ENCODE data around the gene MICU2. TPM values are rescaled to one million over a fixed set of nuclear protein-coding genes. Genes with fewer than 3 reads are reported as not detected.

Gene MICU2
- total RNA-seq, 1 donor from 2014 or later, result 61.9 TPM

- H3K4me1 ChIP-seq, result no peaks in the 10 kb centered on the region
- TF ChIP-seq POLR2AphosphoS5 (IDR thresholded peaks at IDR 0.05; ENCODE audit: insufficient read depth in 1 of 2, low read depth in 1 of 2), result no peak
- no peak for TF ChIP-seq POLR2A (IDR thresholded peaks at IDR 0.05)
- TF ChIP-seq, protein P1, sequence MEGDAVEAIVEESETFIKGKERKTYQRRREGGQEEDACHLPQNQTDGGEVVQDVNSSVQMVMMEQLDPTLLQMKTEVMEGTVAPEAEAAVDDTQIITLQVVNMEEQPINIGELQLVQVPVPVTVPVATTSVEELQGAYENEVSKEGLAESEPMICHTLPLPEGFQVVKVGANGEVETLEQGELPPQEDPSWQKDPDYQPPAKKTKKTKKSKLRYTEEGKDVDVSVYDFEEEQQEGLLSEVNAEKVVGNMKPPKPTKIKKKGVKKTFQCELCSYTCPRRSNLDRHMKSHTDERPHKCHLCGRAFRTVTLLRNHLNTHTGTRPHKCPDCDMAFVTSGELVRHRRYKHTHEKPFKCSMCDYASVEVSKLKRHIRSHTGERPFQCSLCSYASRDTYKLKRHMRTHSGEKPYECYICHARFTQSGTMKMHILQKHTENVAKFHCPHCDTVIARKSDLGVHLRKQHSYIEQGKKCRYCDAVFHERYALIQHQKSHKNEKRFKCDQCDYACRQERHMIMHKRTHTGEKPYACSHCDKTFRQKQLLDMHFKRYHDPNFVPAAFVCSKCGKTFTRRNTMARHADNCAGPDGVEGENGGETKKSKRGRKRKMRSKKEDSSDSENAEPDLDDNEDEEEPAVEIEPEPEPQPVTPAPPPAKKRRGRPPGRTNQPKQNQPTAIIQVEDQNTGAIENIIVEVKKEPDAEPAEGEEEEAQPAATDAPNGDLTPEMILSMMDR (IDR thresholded peaks at IDR 0.05), result no peak
- H3K36me3 ChIP-seq, result no peaks in the 10 kb centered on the region
- intact Hi-C loops (cut with DNase I), result no loop called here
- no peak overlapping the region for H3K4me3 ChIP-seq
- DNase-seq (ENCODE audit: extremely low spot score in 2 of 2), result no peak
- H3K27me3 ChIP-seq, result no peaks in the 10 kb centered on the region
- no peaks in the 10 kb centered on the region for H3K9me3 ChIP-seq
- no peak overlapping the region for H3K27ac ChIP-seq
Observed at GRCh38 chr13:21619633-21620220, 15.8 kb upstream of the MICU2 start.

DNA sequence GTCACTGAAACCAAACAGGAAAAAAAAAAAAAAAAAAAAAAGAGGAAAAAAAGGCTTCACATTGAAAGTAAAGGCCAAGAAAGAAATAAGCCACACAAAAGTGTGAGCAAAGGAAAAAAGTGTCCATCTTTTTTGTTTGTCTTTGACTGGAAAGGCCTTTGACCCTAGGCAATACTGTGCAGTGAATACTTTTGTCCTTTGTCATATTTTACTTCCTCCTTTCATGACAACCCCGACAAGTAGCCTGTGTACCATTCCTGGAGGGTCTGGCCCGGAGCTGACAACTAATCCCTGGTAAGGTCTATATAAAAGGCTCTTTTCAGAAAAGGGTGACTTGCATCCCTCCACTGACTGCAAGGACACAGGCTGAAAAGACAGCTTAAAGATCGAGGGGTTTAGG lies 12.9 kb upstream of the MICU2 start:
- Histone ChIP-seq H3K27ac (no peak overlapping the region), H3K27me3 (no peaks in the 10 kb centered on the region), H3K4me1 (no peaks in the 10 kb centered on the region), H3K36me3 (no peaks in the 10 kb centered on the region), H3K4me3 (no peak overlapping the region), H3K9me3 (no peaks in the 10 kb centered on the region)
- intact Hi-C loops (cut with DNase I), result no loop called here
- no peak for DNase-seq (ENCODE audit: extremely low spot score in 2 of 2)
- TF ChIP-seq, protein P1 (IDR thresholded peaks at IDR 0.05), result no peak
- TF ChIP-seq POLR2A (IDR thresholded peaks at IDR 0.05) (no peak), POLR2AphosphoS5 (IDR thresholded peaks at IDR 0.05; ENCODE audit: insufficient read depth in 1 of 2, low read depth in 1 of 2) (no peak)

- TF ChIP-seq, protein P1 (IDR thresholded peaks at IDR 0.05), result no peak
- TF ChIP-seq POLR2AphosphoS5 (IDR thresholded peaks at IDR 0.05; ENCODE audit: insufficient read depth in 1 of 2, low read depth in 1 of 2) (no peak), POLR2A (IDR thresholded peaks at IDR 0.05) (no peak)
- H3K4me1 ChIP-seq, result no peaks in the 10 kb centered on the region
- H3K4me3 ChIP-seq, result no peak overlapping the region
- H3K36me3 ChIP-seq, result no peaks in the 10 kb centered on the region
- H3K9me3 ChIP-seq, result no peaks in the 10 kb centered on the region
- H3K27ac ChIP-seq, result no peak overlapping the region
- intact Hi-C loops (cut with DNase I), result no loop called here
- H3K27me3 ChIP-seq, result no peaks in the 10 kb centered on the region
- DNase-seq (ENCODE audit: extremely low spot score in 2 of 2), result no peak
Observed at GRCh38 chr13:21616205-21616866, 12.4 kb upstream of the MICU2 start.

DNA sequence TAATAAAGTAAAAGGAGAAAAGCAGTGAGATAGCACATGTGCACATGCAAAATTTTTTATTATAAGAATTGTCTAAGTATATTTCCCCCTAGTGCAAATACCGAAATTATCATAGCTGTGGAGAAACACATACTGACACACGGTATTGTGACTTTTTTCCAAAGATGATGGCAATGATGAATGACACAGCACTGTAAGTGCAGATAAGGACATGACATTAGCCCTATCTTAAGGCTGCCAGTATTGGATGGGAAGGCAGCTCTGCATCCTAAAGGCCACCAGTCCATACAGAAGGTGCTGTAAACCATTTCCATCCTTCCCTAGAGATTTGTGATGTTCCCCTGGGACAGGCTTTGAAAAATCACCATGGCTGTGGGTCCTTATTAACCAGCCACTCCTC lies 11.5 kb upstream of the MICU2 start:
- no peak for DNase-seq (ENCODE audit: extremely low spot score in 2 of 2)
- H3K27ac ChIP-seq, result no peak overlapping the region
- no peaks in the 10 kb centered on the region for H3K9me3 ChIP-seq
- TF ChIP-seq, protein P1 (IDR thresholded peaks at IDR 0.05), result no peak
- TF ChIP-seq POLR2AphosphoS5 (IDR thresholded peaks at IDR 0.05; ENCODE audit: insufficient read depth in 1 of 2, low read depth in 1 of 2) (no peak), POLR2A (IDR thresholded peaks at IDR 0.05) (no peak)
- no peak overlapping the region for H3K4me3 ChIP-seq
- no peaks in the 10 kb centered on the region for H3K36me3 ChIP-seq
- intact Hi-C loops (cut with DNase I), result no loop called here
- no peaks in the 10 kb centered on the region for H3K4me1 ChIP-seq
- H3K27me3 ChIP-seq, result no peaks in the 10 kb centered on the region

DNA sequence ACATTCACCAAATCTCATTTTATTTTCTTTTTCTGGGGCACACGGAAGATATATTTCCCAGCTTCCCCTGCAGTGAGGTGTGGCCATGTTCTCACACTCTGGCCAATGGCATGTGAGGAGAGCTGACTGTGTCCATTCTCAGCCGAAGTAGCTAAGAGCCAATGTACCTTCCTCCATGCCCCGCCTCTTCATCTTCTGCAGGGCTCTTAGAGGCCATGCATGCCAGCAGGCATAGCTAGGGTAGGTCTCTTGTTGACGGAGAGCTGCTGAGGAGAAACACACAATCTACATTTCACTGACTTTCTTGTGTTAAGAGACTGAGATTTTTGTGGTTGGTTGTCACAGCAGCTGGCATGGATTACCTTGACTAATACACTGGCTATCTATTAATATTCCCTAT lies 9.8 kb upstream of the MICU2 start:
- Histone ChIP-seq H3K4me3 (no peak overlapping the region), H3K36me3 (no peaks in the 10 kb centered on the region), H3K27me3 (no peaks in the 10 kb centered on the region), H3K9me3 (no peaks in the 10 kb centered on the region), H3K27ac (no peak overlapping the region), H3K4me1 (no peaks in the 10 kb centered on the region)
- intact Hi-C loops (cut with DNase I), result no loop called here
- no peak for DNase-seq (ENCODE audit: extremely low spot score in 2 of 2)
- TF ChIP-seq POLR2AphosphoS5 (IDR thresholded peaks at IDR 0.05; ENCODE audit: insufficient read depth in 1 of 2, low read depth in 1 of 2), result no peak
- TF ChIP-seq, protein P1 (IDR thresholded peaks at IDR 0.05), result no peak
- TF ChIP-seq POLR2A (IDR thresholded peaks at IDR 0.05), result no peak
